DLD1 (cell line): ENCODE measurements around the gene TPO.

Source experiments
- in situ Hi-C: cut with HindIII; loops from 2 replicates; pipeline ENCODE4 v1.10.0; 2017; ENCODE audit warnings: low sequenced_read_pairs

TPO gene

GRCh38 chr2:1518867-1519530 is 105.7 kb downstream of the TPO start:
- in situ Hi-C loops = no loop called here

DNA sequence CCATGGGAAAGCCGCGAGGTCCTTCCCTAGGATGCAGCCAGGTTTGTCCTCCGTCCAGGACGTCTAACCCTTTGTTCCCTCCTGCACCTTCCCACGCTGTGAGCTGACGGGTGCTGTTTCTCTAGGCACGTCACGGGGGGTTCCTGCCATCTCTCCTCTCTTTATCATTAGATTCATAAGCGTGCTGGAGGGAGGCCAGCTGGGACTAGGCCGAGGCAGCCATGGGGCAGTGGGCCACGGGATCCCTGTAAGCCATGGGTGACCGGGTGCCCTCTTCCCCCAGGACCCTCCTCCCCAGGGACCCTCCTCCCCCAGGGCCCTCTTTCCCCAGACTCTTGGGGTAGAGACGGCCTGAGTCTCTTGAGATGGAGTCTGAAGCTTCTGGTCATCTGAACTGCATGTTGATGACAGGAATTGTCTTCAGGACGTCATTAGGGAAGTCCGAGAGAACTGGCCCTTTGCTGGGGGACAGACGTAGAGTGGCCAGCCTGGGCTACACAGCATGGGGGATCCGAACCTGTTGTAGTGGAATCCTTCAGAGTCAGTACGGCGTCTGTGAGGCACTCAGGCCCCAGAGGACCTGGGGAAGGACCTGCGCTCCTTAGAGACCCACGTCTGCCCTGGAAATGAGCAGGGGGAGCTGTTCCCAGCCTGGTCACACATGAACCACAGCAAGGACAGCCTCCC is 108.1 kb downstream of the TPO start:
- in situ Hi-C loops = no loop called here

DNA sequence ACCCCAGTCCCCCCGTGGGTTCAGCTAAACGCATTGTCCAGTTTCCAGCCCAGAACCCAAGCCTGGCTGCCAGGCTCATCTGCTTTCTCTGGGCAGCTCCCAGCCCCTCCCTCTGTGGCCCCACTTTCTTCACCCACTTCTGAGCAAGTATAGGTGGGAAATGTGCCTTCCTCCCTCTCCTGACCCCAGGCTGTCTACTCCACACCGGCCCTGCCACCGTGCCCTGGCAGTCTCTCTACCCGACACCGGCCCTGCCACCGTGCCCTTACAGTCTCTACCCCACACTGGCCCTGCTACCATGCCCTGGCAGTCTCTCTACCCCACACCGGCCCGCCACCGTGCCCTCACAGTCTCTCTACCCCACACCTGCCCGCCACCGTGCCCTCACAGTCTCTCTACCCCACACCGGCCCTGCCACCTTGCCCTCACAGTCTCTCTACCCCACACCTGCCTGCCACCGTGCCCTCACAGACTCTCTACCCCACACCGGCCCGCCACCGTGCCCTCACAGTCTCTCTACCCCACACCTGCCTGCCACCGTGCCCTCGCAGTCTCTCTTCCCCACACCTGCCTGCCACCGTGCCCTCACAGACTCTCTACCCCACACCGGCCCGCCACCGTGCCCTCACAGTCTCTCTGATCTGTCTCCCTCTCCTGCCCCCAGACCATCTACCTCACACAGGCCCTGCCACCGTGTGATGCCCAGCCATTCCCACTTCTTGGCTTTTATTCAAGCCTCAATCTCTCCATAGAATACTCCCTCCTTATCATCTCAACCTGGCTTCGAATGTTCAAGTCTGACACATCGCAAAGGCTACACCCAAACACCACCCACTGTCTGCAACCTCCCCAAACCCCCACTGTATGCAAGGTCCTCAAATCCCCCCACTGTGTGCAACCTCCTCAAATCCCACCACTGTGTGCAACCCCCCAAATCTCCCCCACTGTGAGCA is 108.9 kb downstream of the TPO start:
- in situ Hi-C loops = no loop called here

DNA sequence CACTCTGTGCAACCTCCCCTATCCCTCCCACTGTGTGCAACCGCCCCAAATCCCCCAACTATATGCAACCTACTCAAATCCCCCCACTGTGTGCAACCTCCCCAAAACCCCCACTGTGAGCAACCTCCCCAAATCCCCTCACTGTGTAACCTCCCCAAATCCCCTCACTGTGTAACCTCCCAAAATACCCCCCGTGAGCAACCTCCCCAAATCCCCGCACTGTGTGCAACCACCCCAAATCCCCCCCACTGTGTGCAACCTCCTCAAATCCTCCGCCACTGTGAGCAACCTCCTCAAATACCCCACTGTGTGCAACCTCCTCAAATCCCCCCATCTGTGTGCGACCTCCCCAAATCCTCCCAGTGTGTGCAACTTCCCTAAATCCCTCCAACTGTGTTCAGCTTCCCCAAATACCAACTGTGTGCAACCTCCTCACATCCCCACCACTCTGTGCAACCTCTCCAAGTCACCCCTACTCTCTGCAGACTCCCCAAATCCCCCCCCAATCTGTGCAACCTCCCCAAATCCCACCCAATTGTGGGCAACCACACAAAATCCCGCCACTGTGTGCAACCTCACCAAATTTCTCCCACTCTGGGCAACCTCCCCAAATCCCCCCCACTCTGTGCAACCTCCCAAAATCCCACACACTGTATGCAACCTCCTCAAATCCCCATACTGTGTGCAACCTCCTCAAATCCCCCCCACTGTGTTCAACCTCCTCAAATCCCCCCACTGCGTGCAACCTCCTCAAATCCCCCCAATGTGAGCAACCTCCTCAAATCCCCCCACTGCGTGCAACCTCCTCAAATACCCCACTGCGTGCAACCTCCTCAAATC is 114.1 kb downstream of the TPO start:
- in situ Hi-C loops = no loop called here

- in situ Hi-C loops = no loop called here
Measured at GRCh38 chr2:1528273-1529064, 115.2 kb downstream of the TPO start.

- in situ Hi-C loops = no loop called here
Measured at GRCh38 chr2:1538663-1539062, 125.4 kb downstream of the TPO start.

GRCh38 chr2:1539441-1539840 is 126.2 kb downstream of the TPO start:
- in situ Hi-C loops = no loop called here

DNA sequence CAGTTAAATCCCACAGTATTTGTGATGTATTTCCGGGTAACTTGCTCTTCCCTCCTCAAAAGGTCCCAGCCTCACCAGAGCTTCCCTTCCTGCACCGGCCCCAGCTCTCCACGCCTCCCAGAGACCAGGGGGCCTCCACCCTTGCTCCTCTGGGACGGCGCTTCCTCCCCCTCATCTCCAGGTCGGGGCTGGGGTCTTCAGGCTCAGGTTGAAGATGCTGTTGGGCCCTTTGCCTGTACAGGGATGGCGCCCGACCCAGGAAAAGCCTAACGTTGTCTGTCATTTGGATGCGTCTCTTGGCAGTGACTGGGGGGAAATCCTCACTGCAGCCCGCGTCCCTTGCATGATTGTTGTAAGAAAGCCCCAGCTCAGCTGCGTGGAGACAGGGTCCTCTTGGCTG is 126.7 kb downstream of the TPO start:
- in situ Hi-C loops = no loop called here

- in situ Hi-C loops = no loop called here
Measured at GRCh38 chr2:1540481-1540880, 127.2 kb downstream of the TPO start.

DNA sequence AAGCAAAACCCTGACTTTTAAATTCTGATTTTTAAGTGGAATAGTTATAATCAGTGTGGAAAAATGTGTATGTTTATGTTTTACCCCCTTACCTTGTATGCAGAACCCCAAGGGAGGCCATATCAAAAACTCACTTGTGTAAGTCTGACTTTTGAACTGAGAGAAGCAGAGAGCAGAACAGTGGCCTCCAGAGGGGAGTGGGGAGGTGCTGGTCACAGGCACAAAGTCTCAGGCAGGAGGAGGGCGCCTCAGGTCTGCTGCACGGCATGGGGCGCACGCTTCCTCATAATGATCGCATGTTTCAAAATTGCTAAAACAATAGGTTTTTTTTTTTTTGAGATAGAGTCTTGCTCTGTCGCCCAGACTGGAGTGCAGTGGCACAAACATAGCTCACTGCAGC is 127.8 kb downstream of the TPO start:
- in situ Hi-C loops = no loop called here

DNA sequence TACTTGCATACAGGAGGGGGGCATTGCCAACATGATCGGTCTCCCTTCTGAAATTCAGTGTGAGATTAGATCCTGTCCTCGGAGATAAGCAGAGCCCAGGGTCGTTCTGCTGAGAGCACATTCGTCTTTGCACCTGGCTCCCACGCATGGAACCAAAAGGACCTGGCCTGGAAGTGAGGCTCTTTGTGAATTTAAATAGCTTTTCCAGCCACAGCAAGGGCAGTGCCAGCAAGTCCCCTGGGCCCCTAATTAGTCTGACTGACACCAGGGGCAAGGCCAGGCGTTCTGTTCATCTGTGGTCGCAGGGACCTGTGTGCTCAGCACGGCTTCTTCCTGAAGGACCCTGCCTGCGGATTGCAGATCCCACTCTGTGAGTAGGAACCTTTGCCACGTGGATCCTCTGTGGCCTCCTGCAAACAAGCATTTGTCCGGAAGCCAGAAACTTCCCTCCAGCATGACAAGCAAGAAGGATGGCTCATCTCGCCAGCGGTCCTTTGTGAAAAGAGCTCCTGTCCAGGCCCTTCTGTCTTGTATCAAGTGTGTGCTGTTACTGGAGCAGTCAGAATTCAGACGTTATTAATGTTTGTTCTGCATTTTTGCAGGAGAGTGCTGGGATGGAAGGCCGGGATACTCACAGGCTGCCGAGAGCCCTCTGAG is 128.7 kb downstream of the TPO start:
- in situ Hi-C loops = no loop called here

DNA sequence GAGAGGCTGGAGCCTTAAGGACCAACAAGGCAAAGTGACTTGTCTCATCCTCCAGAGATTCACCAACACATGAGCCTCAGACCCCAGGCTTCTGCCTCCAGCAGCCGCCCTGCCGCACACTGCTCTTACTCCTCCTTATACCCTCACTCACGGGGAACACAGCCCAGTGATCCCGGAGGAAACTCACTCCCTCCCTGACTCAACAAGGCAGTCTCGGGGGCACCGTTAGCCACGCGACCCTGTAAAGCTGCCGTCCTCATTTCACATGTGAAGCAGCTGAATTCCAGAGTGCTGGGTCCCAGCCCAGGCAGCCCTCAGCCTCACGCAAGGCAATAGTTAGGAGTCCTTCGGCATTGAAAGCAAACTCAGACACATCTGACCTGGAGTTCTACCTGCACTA is 129.7 kb downstream of the TPO start:
- in situ Hi-C loops = no loop called here

- in situ Hi-C loops = no loop called here
Measured at GRCh38 chr2:1543776-1544477, 130.7 kb downstream of the TPO start.

DNA sequence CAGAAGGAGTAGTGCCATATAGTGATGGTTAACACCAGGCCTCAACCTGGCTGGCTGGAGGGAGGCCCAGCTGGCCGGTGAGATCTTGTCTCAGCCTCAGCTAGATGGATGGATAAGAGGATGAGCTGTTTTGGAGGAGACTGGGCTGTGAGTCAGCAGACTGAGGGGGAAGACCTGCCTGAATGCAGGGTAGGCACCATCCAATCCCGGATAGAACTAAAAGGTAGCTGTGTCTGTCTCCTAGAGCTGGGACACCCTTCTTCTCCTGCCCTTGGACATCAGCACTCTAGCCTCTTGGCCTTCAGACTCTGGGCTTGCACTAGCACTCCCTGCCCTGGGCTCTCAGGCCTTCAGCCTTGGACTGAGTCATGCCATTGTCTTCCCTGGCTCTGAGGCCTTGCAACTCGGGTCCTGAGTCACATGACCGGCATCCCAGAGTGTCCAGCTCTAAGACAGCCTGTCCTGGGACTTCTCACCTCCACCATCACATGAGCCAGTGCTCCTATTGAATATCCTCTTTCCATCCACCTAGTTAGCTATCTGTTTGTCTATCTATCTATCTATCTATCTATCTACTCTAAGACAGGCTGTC is 131.3 kb downstream of the TPO start:
- in situ Hi-C loops = no loop called here

GRCh38 chr2:1546023-1546591 is 132.8 kb downstream of the TPO start:
- in situ Hi-C loops = no loop called here

GRCh38 chr2:1546901-1547300 is 133.6 kb downstream of the TPO start:
- in situ Hi-C loops = no loop called here

DNA sequence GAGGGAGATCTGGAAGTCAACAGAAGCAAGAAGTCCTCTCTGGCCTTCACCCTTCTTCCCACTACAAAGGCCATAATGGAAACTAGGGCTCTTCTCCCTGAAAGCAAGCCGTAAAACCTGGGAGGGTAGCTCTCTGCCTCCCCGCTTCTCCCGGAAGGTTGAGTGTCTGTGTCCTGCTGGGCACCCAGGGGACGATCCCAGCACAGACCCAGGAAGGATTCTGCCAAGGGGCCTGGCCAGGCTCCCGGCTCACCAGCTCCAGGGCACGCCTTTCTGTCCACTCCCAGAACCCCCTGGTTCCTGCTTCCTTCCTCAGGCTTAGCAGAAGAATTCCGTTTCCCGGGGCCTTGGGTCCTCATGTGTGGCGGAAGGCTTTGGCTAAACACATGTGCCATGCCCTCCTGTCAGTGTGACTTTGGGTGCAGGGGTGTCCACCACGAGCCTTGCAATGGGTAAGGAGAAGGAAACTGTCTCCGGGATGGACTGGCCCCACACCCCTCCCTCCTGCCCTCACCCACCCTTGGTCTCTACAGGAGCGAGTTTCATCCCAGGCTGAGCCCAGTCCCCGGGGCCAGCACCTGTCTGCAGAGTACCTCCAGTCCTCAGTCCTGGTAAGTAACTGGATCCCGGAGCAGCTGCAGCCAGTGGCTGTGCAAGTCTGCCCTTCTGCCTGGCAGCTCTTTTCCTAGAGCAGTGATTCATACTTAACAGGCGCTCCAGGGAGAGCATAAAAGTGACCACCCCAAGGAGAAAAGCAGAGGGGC is 135.8 kb downstream of the TPO start:
- in situ Hi-C loops = no loop called here
